Gastroesophageal sphincter (tissue), 4 donors: ENCODE measurements around the gene ELK4. TPM values are rescaled to one million over a fixed set of nuclear protein-coding genes. Genes with fewer than 3 reads are reported as not detected.

ENCODE experiments used
- ATAC-seq: fragments of 150-250 bp; one replicate; pipeline ENCODE4 v1.9.1; 2016; ENCODE audit warnings: mild to moderate bottlenecking, moderate library complexity
- H3K27ac ChIP-seq, 4 donors: fragments of 200-600 bp; sonication (generic) in 3 of 4; 1 replicate in 3 of 4; 2 replicates in 1 of 4; pipeline ENCODE4 v1.5.1; 2016 to 2019
- H3K27me3 ChIP-seq: fragments of 200-600 bp; sonication (generic); one replicate; pipeline ENCODE4 v1.5.1; 2019
- H3K36me3 ChIP-seq, 2 donors: fragments of 200-600 bp; sonication (generic); one replicate each; pipeline ENCODE4 v1.5.1; 2019; ENCODE audit warnings: control low read depth in 1 of 2
- H3K4me1 ChIP-seq, 3 donors: fragments of 200-600 bp; sonication (generic); 1 replicate in 2 of 3; 2 replicates in 1 of 3; pipeline ENCODE4 v1.5.1; 2016 to 2019; ENCODE audit warnings: control low read depth in 2 of 3
- H3K4me3 ChIP-seq, 2 donors: fragments of 200-600 bp; sonication (generic); one replicate each; pipeline ENCODE4 v1.5.1; 2019; ENCODE audit warnings: mild to moderate bottlenecking in 1 of 2, moderate library complexity in 1 of 2
- H3K9me3 ChIP-seq, 3 donors: fragments of 200-600 bp; sonication (generic); one replicate each; pipeline ENCODE4 v1.5.1; 2017 to 2019; ENCODE audit warnings: control low read depth in 2 of 3
- EP300 ChIP-seq: sonication (generic); formaldehyde crosslinking; IDR thresholded peaks from one replicate; pipeline ENCODE4 v1.6.1; 2017; ENCODE audit warnings: antibody characterized with exemption, mild to moderate bottlenecking
- POLR2A ChIP-seq, 2 donors: fragments of 450-650 bp; IDR thresholded peaks; one replicate each; pipeline ENCODE4 v1.6.1; 2017; ENCODE audit warnings: antibody characterized with exemption in 2 of 2, mild to moderate bottlenecking in 2 of 2, moderate library complexity in 1 of 2
- POLR2AphosphoS5 ChIP-seq: sonication (generic); formaldehyde crosslinking; IDR thresholded peaks from one replicate; pipeline ENCODE4 v1.6.1; 2017; ENCODE audit warnings: antibody characterized with exemption
- WGBS, 2 donors: methylation state at CpG; one replicate each; pipeline ENCODE4 v1.1.5; 2018; ENCODE audit warnings: low coverage in 1 of 2; 5-methylcytosine and 5-hydroxymethylcytosine counted together
- total RNA-seq, 4 donors: library from RNA; depleted of rRNA; stranded (reverse); fragments of >200 nt; gene quantifications; one replicate each; pipeline ENCODE4 v1.1.0, GENCODE V29; 2016
- TF ChIP-seq, protein P1 (sequence below), 4 experiments: fragments of 200-600 bp in 2 of 4; fragments of 450-650 bp in 2 of 4; sonication (generic) in 1 of 4; IDR thresholded peaks; one replicate each; pipeline ENCODE4 v1.5.1; 2017 to 2019; ENCODE audit warnings: antibody characterized with exemption in 4 of 4, mild to moderate bottlenecking in 2 of 4, moderate library complexity in 2 of 4

ELK4 gene
- total RNA-seq, 4 donors from 2014 or later = 23.2 to 24.6 (median 23.6) TPM

DNA sequence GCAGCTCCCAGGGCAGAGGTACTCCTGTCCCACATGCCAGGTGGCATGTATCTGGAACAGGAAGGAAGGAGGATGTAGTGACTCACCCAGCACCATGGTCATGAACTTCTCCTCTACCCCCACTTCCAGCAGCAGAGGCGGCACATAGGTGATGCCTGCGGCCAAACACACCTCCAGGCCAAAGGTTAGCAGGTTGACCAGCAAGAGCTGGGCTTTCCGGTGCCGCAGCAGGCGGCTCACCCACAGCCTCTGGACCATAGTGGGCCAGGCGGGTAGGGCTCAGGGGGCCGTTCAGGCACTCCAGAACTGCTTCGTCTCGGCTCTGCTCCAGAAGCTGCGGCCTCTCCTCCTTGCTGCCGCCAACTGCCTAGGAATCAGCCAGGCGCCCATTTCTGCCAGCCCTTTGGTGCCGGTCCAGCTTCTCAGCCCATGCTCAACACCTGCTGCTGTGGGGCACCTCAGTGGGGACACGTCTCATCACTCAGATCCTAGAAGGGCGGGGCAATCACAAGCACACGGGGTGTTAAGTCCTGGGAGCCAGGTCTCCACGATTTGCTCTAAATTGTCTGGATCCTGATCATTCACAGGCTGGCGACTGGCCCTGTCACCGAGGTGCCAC lies 32.7 kb upstream of the ELK4 start:
- Histone ChIP-seq H3K4me3 (no peak overlapping the region), H3K9me3 (no peaks in the 10 kb centered on the region), H3K4me1 (peaks cover 0 to 3% (median 0%) of the 10 kb centered on the region in 3 donors), H3K36me3 (no peaks in the 10 kb centered on the region), H3K27ac (no peak overlapping the region), H3K27me3 (peaks cover 24% of the 10 kb centered on the region)
- TF ChIP-seq POLR2AphosphoS5 (no peak), EP300 (no peak), POLR2A (IDR thresholded peaks at IDR 0.05) (no peak)
- TF ChIP-seq, protein P1, sequence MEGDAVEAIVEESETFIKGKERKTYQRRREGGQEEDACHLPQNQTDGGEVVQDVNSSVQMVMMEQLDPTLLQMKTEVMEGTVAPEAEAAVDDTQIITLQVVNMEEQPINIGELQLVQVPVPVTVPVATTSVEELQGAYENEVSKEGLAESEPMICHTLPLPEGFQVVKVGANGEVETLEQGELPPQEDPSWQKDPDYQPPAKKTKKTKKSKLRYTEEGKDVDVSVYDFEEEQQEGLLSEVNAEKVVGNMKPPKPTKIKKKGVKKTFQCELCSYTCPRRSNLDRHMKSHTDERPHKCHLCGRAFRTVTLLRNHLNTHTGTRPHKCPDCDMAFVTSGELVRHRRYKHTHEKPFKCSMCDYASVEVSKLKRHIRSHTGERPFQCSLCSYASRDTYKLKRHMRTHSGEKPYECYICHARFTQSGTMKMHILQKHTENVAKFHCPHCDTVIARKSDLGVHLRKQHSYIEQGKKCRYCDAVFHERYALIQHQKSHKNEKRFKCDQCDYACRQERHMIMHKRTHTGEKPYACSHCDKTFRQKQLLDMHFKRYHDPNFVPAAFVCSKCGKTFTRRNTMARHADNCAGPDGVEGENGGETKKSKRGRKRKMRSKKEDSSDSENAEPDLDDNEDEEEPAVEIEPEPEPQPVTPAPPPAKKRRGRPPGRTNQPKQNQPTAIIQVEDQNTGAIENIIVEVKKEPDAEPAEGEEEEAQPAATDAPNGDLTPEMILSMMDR (IDR thresholded peaks at IDR 0.05) = no peak
- ATAC-seq = no peak
- 54% methylated on average over 3 of the region's 19 CpGs; no CpG with 5 or more reads in 1 of the 2 donors for WGBS, 2 donors

DNA sequence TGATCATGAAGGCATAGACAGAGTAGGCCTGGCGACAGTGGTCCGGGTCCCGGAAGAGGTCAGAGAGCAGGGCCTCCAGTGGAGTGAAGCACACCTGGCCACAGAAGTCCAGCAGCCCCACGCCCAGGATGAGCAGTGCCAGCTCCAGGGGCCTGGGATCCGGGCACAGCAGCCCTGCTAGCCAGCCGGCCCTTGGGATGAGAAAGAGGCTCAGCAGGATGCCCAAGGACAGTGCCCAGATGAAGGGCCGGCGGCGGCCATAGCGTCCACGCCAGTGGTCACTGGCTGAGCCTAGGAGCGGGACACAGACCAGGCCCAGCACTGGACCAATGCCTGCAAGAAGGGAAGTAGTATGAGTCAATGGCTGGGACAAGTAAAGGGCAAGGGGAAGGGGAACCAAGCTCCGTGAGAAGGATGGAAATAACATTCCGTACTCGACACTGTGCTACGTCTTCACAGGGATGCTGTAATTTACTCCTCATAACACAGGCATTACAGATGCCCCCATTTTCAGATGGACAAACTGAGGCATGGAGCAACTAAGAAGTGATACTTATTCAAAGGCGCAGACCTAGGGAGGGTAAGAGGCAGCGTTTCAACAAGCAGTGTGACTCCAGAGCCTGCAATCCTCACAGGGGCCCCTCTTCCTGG lies 31.6 kb upstream of the ELK4 start:
- no peak for ATAC-seq
- Histone ChIP-seq H3K9me3 (no peaks in the 10 kb centered on the region), H3K4me1 (peaks cover 0 to 9% (median 4%) of the 10 kb centered on the region in 3 donors), H3K36me3 (no peaks in the 10 kb centered on the region), H3K27me3 (peaks cover 16% of the 10 kb centered on the region), H3K27ac (no peak overlapping the region), H3K4me3 (no peak overlapping the region)
- 74 to 78% methylated on average over 6 of the region's 18 CpGs for WGBS, 2 donors
- TF ChIP-seq, protein P1 (IDR thresholded peaks at IDR 0.05) = no peak
- TF ChIP-seq EP300 = no peak
- TF ChIP-seq POLR2AphosphoS5 = no peak
- TF ChIP-seq POLR2A (IDR thresholded peaks at IDR 0.05) = no peak

DNA sequence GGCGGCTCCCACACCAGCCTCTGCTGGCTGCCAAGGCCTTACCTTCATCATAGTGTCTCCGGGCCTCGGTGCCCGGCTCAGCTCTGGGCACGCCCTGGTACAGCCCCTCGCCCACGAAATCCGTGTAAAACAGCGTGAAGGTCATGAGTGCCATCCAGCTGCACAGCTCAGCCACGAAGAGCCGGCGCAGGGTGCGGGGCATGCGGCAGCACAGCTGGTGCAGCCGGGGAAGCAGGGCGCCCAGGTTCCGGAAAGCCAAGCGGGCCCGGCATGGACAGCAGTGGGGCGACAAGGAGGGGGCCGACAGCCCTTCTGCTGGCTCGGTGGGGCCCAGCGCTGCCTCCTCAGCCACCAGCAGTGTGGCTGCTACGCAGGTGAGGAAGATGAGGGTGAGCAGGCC lies 31.0 kb upstream of the ELK4 start:
- no CpG with 5 or more reads among the region's 24 CpGs for WGBS, 2 donors
- Histone ChIP-seq H3K27me3 (peaks cover 10% of the 10 kb centered on the region), H3K27ac (no peak overlapping the region), H3K4me1 (peaks cover 0 to 9% (median 4%) of the 10 kb centered on the region in 3 donors), H3K9me3 (no peaks in the 10 kb centered on the region), H3K4me3 (no peak overlapping the region), H3K36me3 (no peaks in the 10 kb centered on the region)
- TF ChIP-seq EP300 = no peak
- TF ChIP-seq POLR2A (IDR thresholded peaks at IDR 0.05) = no peak
- TF ChIP-seq, protein P1 (IDR thresholded peaks at IDR 0.05) = no peak
- TF ChIP-seq POLR2AphosphoS5 = no peak
- ATAC-seq = no peak

DNA sequence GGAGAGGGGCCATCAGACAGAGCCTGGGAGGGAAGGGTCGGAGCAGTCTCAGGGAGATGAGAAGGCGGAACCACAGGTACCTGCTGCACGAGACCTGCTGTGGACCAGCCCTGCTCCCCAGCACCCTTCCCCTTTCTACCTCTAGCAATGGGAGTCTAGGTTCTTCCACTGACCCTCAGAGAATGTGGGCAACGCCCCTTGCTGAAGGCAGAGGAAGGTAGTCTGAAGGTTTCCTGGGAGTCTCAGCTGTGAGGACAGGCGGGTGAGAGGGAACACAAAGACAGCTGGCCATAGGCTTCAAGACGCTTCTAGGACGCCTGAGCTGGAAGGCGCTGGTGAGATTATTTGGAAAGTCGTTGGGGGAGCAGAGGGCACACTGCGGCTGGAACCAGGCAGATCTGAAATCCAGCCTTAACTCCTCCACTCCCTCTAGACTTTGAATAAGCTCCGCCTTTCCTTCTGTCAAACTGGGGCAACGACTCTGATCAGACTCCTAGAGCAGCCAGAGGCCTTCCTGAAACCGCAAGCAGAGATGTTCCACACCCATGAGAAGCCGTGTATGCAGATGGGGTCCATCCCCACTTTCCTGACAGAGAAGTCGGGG lies 30.4 kb upstream of the ELK4 start:
- 58 to 100% methylated on average over 1 to 2 of the region's 15 CpGs for WGBS, 2 donors
- H3K27ac ChIP-seq = no peak overlapping the region
- ATAC-seq = no peak
- H3K4me3 ChIP-seq = no peak overlapping the region
- H3K27me3 ChIP-seq = peaks cover 7% of the 10 kb centered on the region
- H3K36me3 ChIP-seq = no peaks in the 10 kb centered on the region
- no peaks in the 10 kb centered on the region for H3K9me3 ChIP-seq
- TF ChIP-seq, protein P1 (IDR thresholded peaks at IDR 0.05) = no peak
- no peak for TF ChIP-seq POLR2A (IDR thresholded peaks at IDR 0.05)
- TF ChIP-seq EP300 = no peak
- TF ChIP-seq POLR2AphosphoS5 = no peak
- H3K4me1 ChIP-seq = peaks cover 0 to 9% (median 4%) of the 10 kb centered on the region in 3 donors
